ENCODE results near the gene TNFSF4.
"Not testable (repeated sequence)": the region's sequence is repeated elsewhere in the genome, so short reads cannot be mapped to it uniquely, and the experiment has no call there.

- not testable (repeated sequence) for TF ChIP-seq CTCF (IDR thresholded peaks at IDR 0.05; ENCODE audit: insufficient read depth, low read length, poor library complexity, severe bottlenecking); EZH2phosphoT487 (conservative IDR thresholded peaks at IDR 0.05; ENCODE audit: low read length)
These were observed 53.2 kb downstream of the TNFSF4 start for GRCh38 chr1:173153964-173154363.

Measured in SU-DHL-6 (cell line).